Kidney (tissue), 14 donors: ENCODE results near the gene GCK. TPM values are rescaled to one million over a fixed set of nuclear protein-coding genes. Genes with fewer than 3 reads are reported as not detected.

Experiments used
- DNase-seq, 5 donors: peaks; one replicate each; pipeline ENCODE4 v3.0.0-alpha.2; 2013 to 2020
- FAIRE-seq: peaks from 2 replicates; lab custom pipeline; 2012; peaks lifted over from hg19 to GRCh38; lab: Jason Lieb, UNC
- H3K27ac ChIP-seq, 2 donors: one replicate each; pipeline ENCODE4 v1.7.0; 2013; ENCODE audit warnings: low read depth in 2 of 2, low read length in 2 of 2, inconsistent platforms in 1 of 2
- H3K27me3 ChIP-seq: one replicate; pipeline ENCODE4 v1.7.1; 2013; ENCODE audit warnings: low read length, inconsistent platforms; ENCODE audit not compliant: control insufficient read depth, insufficient read depth
- H3K36me3 ChIP-seq, 3 donors: one replicate each; pipeline versions ENCODE4 v1.7.0 to v1.7.1; 2013; ENCODE audit warnings: low read length in 3 of 3, control low read depth in 1 of 3, inconsistent platforms in 1 of 3; ENCODE audit not compliant: insufficient read depth in 3 of 3, control insufficient read depth in 2 of 3
- H3K4me1 ChIP-seq, 3 donors: one replicate each; pipeline versions ENCODE4 v1.7.0 to v1.7.1; 2013; ENCODE audit warnings: low read length in 3 of 3, inconsistent platforms in 1 of 3, low read depth in 1 of 3; ENCODE audit not compliant: control insufficient read depth in 2 of 3, insufficient read depth in 2 of 3
- H3K4me3 ChIP-seq, 3 donors: one replicate each; pipeline versions ENCODE4 v1.7.0 to v1.8.1; 2013; ENCODE audit warnings: low read length in 3 of 3, control low read depth in 1 of 3, inconsistent platforms in 1 of 3
- H3K9ac ChIP-seq, 3 donors: one replicate each; pipeline versions ENCODE4 v1.7.0 to v1.7.1; 2013; ENCODE audit warnings: low read length in 3 of 3, control low read depth in 1 of 3, inconsistent platforms in 1 of 3
- H3K9me3 ChIP-seq, 3 donors: one replicate each; pipeline versions ENCODE4 v1.7.0 to v1.7.1; 2013; ENCODE audit warnings: low read length in 3 of 3, control low read depth in 1 of 3, inconsistent platforms in 1 of 3; ENCODE audit not compliant: control insufficient read depth in 2 of 3, insufficient read depth in 1 of 3
- CTCF ChIP-seq: IDR thresholded peaks from 3 replicates; pipeline ENCODE4 v1.5.1; 2012; ENCODE audit warnings: mild to moderate bottlenecking, moderate library complexity, borderline replicate concordance; ENCODE audit not compliant: insufficient read depth; ENCODE audit errors: extremely low read depth
- intact Hi-C: fragments of 100-400 bp; cut with DNase I; formaldehyde crosslinking; loops from one replicate; pipeline ENCODE4 v1.11.1; 2022
- polyA plus RNA-seq: library from polyadenylated mRNA; stranded (reverse); fragments of 350-450 nt; fragmentation: Illumina TruSeq; extraction: RNeasy Lipid Tissue Mini Kit (QIAGEN cat#74804); gene quantifications from one replicate; pipeline ENCODE4 v1.2.3, GENCODE V29; 2014; ENCODE audit warnings: low read depth, low replicate concordance; ENCODE audit not compliant: insufficient read depth
- total RNA-seq: library from RNA; stranded (reverse); fragmentation: NEBNext Ultra II Directional; extraction: Animal tissue kit (Norgen Biotek cat#: 25700); gene quantifications from one replicate; pipeline ENCODE4 v1.2.1, GENCODE V29; 2021
- donor health status: control.
- donor health status: control.
- donor health status: control.
- donor health status: control.
- donor health status: control.
- donor health status: DM: yes; HTN: yes; CAD: no.
- donor health status: Normal renal cell carcinoma (clear cell type).

Gene GCK
- total and polyA plus RNA-seq, 2 donors from 2014 or later, result 0.25 to 1.0 TPM

GRCh38 chr7:44186736-44187135, 2.5 kb downstream of the GCK start:
- no peak overlapping the region for H3K27ac ChIP-seq
- DNase-seq (no peak), FAIRE-seq (no peak)
- H3K4me1 ChIP-seq, result no peaks in the 10 kb centered on the region
- TF ChIP-seq CTCF, result no peak
- H3K9me3 ChIP-seq, result peaks cover 0 to 14% (median 0%) of the 10 kb centered on the region in 3 donors
- no peaks in the 10 kb centered on the region for H3K27me3 ChIP-seq
- H3K4me3 ChIP-seq, result no peak overlapping the region
- intact Hi-C loops, result no loop called here
- no peak overlapping the region for H3K9ac ChIP-seq
- no peaks in the 10 kb centered on the region for H3K36me3 ChIP-seq

GRCh38 chr7:44185729-44186128, 3.5 kb downstream of the GCK start:
- no peak for FAIRE-seq
- H3K27me3 ChIP-seq, result no peaks in the 10 kb centered on the region

GRCh38 chr7:44184873-44185446, 4.3 kb downstream of the GCK start:
- TF ChIP-seq CTCF, result no peak
- H3K4me3 ChIP-seq, result no peak overlapping the region
- no peak overlapping the region for H3K27ac ChIP-seq
- FAIRE-seq (no peak), DNase-seq (no peak)
- no peaks in the 10 kb centered on the region for H3K4me1 ChIP-seq
- intact Hi-C loops, result no loop called here
- H3K36me3 ChIP-seq, result no peaks in the 10 kb centered on the region
- H3K9ac ChIP-seq, result no peak overlapping the region
- H3K9me3 ChIP-seq, result peaks cover 0 to 14% (median 0%) of the 10 kb centered on the region in 3 donors
- H3K27me3 ChIP-seq, result no peaks in the 10 kb centered on the region

More at GRCh38 chr7:44185729-44186128, 3.5 kb downstream of the GCK start:
- Histone ChIP-seq H3K27ac (no peak overlapping the region), H3K4me1 (no peaks in the 10 kb centered on the region), H3K9ac (no peak overlapping the region), H3K36me3 (no peaks in the 10 kb centered on the region), H3K9me3 (peaks cover 0 to 14% (median 0%) of the 10 kb centered on the region in 3 donors), H3K4me3 (no peak overlapping the region)
- TF ChIP-seq CTCF, result no peak
- intact Hi-C loops, result no loop called here
- no peak for DNase-seq
